Activated T-helper 1 cell treated with anti-CD3 and anti-CD28 coated beads, Interleukin-12 subunit alpha, Interleukin-12 subunit beta, Interleukin-2, Interleukin-4 antibody, amounts not matched to agents 30 ng/mL and 10 ng/mL and 1 ng/mL, durations not matched to agents 14 hours and 24 hours and 36 hours (primary cell): ENCODE results near the gene TAS2R41. TPM values are rescaled to one million over a fixed set of nuclear protein-coding genes. Genes with fewer than 3 reads are reported as not detected.

Source experiments
- DNase-seq: peaks from one replicate; pipeline ENCODE4 v3.0.0; 2021; ENCODE audit warnings: low spot score
- H3K27ac Mint-ChIP-seq: one replicate; pipeline ENCODE4 v1.8.0; 2021; ENCODE audit warnings: mild to moderate bottlenecking, mixed read lengths
- H3K27me3 Mint-ChIP-seq: one replicate; pipeline ENCODE4 v1.8.0; 2022; ENCODE audit warnings: mild to moderate bottlenecking, moderate library complexity, mixed read lengths; ENCODE audit not compliant: insufficient read depth
- H3K36me3 Mint-ChIP-seq: one replicate; pipeline ENCODE4 v1.8.0; 2021; ENCODE audit warnings: low read depth, mixed read lengths
- H3K4me1 Mint-ChIP-seq: one replicate; pipeline ENCODE4 v1.8.0; 2021; ENCODE audit warnings: low read depth, mixed read lengths
- H3K4me3 Mint-ChIP-seq: one replicate; pipeline ENCODE4 v1.8.0; 2021; ENCODE audit warnings: mild to moderate bottlenecking, moderate library complexity, mixed read lengths
- H3K9me3 Mint-ChIP-seq: one replicate; pipeline ENCODE4 v1.8.0; 2021; ENCODE audit warnings: mixed read lengths
- intact Hi-C: fragments of 100-400 bp; cut with micrococcal nuclease; formaldehyde crosslinking; loops from one replicate; pipeline ENCODE4 v1.15.1; 2024
- total RNA-seq: library from RNA; stranded (reverse); gene quantifications from 2 replicates; pipeline ENCODE4 v1.2.3, GENCODE V29; 2022

Gene TAS2R41
- total RNA-seq, 1 donor from 2014 or later = not detected

- Mint-ChIP-seq H3K27me3 (peaks cover 2% of the 10 kb centered on the region), H3K27ac (no peak overlapping the region), H3K9me3 (no peaks in the 10 kb centered on the region), H3K4me3 (no peak overlapping the region), H3K4me1 (peaks cover 19% of the 10 kb centered on the region), H3K36me3 (peaks cover 1% of the 10 kb centered on the region)
- DNase-seq = no peak
- intact Hi-C loops = no loop called here
Observed at GRCh38 chr7:143487566-143487965, 9.9 kb downstream of the TAS2R41 start.

DNA sequence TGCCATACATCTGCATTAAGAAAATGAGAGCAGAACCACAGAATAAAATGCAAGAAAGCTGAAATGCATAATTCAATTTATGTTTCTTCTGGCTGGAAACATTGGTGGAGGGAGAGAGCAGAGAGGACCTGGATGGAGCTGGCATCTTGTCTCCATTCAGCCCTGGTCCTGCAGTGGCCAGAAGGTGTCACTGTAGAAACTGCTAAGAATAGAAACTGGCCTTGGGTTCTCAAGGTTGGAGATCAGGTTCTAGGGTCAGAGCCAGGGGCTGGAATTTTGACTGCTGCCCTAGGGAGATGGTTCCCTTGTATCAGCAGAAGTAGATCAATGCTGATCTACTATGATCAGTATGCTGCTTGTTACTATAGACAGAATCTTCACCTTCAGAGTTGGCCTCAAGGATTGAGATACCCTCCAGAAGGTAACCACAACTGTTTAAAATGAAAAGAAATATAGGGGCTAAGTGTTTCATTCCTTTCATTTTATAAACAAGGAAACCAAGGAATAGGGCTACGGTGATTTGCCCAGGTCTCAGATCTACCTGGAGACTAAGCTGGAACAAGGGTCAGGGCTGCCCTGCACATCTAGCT, 13.1 kb downstream of the TAS2R41 start:
- Mint-ChIP-seq H3K4me3 (no peak overlapping the region), H3K36me3 (peaks cover 2% of the 10 kb centered on the region), H3K27ac (no peak overlapping the region), H3K9me3 (no peaks in the 10 kb centered on the region), H3K27me3 (peaks cover 2% of the 10 kb centered on the region), H3K4me1 (peaks cover 34% of the 10 kb centered on the region)
- DNase-seq = no peak
- intact Hi-C loops = loop anchor here (1.0 to 5.0 kb wide), 2 partner anchors 109 to 636 kb away; partner anchors contain the start of gene ZYX

DNA sequence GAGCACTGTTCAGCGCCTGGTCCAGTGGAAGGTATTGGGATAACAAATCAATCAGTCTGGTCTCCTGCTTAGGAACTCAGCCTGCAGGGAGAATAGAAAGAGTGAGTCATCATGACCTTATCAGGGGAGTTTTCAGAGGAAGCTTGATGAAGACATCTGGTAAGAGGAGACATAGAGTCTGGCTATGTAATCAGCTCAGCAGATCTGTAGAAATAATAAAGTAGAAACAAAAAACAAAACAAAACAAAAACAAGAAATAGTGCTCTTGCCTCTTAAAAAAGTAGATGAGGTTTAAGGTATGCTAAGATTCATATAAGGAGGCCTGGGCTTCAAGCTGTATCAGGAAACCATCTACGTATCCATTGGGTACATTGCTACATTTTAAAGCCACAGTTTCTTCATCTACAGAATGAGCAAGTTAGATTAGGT, 14.4 kb downstream of the TAS2R41 start:
- intact Hi-C loops = loop anchor here (5.0 kb wide), 1 partner anchor 110 kb away; the partner anchor contains the start of gene ZYX
- H3K27ac Mint-ChIP-seq = peak overlapping the region; percentile 29

GRCh38 chr7:143492799-143493739, 15.4 kb downstream of the TAS2R41 start:
- no peaks in the 10 kb centered on the region for H3K9me3 Mint-ChIP-seq
- no peak overlapping the region for H3K4me3 Mint-ChIP-seq
- intact Hi-C loops = loop anchor here (5.0 kb wide), 1 partner anchor 111 kb away; the partner anchor contains the start of gene ZYX
- DNase-seq = no peak
- H3K27me3 Mint-ChIP-seq = peaks cover 2% of the 10 kb centered on the region
- peaks cover 2% of the 10 kb centered on the region for H3K36me3 Mint-ChIP-seq
- no peak overlapping the region for H3K27ac Mint-ChIP-seq
- peaks cover 34% of the 10 kb centered on the region for H3K4me1 Mint-ChIP-seq

More for the DNA sequence above, 14.4 kb downstream of the TAS2R41 start:
- no peak overlapping the region for H3K4me3 Mint-ChIP-seq
- peaks cover 34% of the 10 kb centered on the region for H3K4me1 Mint-ChIP-seq
- H3K9me3 Mint-ChIP-seq = no peaks in the 10 kb centered on the region
- H3K36me3 Mint-ChIP-seq = peaks cover 2% of the 10 kb centered on the region
- H3K27me3 Mint-ChIP-seq = peaks cover 2% of the 10 kb centered on the region
- DNase-seq = no peak

GRCh38 chr7:143493751-143494150, 16.1 kb downstream of the TAS2R41 start:
- no peak overlapping the region for H3K4me3 Mint-ChIP-seq
- no peak for DNase-seq
- intact Hi-C loops = loop anchor here (5.0 kb wide), 1 partner anchor 111 kb away; the partner anchor contains the start of gene ZYX

DNA sequence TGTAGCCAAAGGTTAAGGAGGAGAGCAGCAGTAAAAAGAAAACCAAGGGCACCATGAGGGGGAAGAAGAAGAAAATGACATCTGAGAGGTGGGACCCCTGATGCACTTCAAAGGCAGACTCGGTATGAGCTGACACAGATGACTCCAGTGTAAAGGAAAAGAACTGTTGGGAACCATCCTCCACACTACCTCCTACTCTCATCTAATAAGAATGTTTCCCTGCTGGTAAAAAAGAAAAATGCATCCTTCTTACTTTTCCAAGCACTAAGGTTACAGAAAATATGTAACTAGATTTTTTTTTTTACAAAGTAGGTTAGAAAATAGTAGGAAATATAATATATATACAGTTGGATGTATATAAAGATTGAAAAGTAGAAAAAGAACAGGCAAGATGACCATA, 16.9 kb downstream of the TAS2R41 start:
- DNase-seq = no peak
- H3K9me3 Mint-ChIP-seq = no peaks in the 10 kb centered on the region
- peaks cover 2% of the 10 kb centered on the region for H3K36me3 Mint-ChIP-seq
- H3K27me3 Mint-ChIP-seq = no peaks in the 10 kb centered on the region
- intact Hi-C loops = loop anchor here (5.0 kb wide), 1 partner anchor 112 kb away; the partner anchor contains the start of gene ZYX
- H3K27ac Mint-ChIP-seq = no peak overlapping the region
- peaks cover 34% of the 10 kb centered on the region for H3K4me1 Mint-ChIP-seq
- H3K4me3 Mint-ChIP-seq = no peak overlapping the region

More at GRCh38 chr7:143493751-143494150, 16.1 kb downstream of the TAS2R41 start:
- no peaks in the 10 kb centered on the region for H3K9me3 Mint-ChIP-seq
- H3K27ac Mint-ChIP-seq = no peak overlapping the region
- peaks cover 2% of the 10 kb centered on the region for H3K27me3 Mint-ChIP-seq
- H3K4me1 Mint-ChIP-seq = peaks cover 34% of the 10 kb centered on the region
- H3K36me3 Mint-ChIP-seq = peaks cover 2% of the 10 kb centered on the region

DNA sequence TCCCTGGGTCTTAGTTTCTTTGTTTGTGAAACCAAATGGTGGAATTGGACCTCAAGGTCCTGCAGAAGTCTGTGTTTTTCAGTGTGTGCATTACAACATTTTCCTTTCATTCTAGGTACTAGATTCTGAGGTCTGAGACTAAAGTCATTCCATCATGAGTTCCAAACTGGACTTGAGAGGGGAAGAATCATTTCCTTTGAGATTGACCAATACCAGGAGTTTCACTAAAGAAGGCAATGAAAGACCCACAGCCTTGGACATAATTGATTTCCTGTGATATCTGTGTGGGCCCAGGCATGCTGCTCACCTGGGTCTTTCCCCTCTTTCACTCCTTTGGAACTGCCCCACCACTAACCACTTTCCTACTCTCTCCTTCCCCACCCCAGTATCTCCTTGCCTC, 18.2 kb downstream of the TAS2R41 start:
- H3K4me3 Mint-ChIP-seq = no peak overlapping the region

DNA sequence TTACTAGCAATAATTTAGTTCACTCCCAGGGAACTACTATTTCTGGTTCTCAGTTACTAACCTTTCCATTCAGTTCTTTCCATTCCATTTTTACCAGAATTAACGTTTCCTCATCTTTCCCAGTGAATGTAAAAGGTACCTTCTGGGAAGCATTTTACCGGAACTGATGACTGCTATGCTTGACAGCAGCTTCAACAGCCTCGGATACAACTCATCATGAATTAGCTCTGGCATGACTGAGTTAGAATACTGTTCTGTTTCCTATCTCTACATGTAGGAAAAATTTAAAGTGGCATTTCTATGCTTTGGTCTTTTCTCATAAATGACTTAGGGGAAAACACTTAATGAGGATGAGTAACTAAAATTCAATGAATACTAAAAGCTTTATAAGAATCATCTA, 18.6 kb downstream of the TAS2R41 start:
- no peak overlapping the region for H3K4me3 Mint-ChIP-seq
- no peak overlapping the region for H3K27ac Mint-ChIP-seq
- no peaks in the 10 kb centered on the region for H3K27me3 Mint-ChIP-seq
- peaks cover 28% of the 10 kb centered on the region for H3K4me1 Mint-ChIP-seq
- peaks cover 2% of the 10 kb centered on the region for H3K36me3 Mint-ChIP-seq
- H3K9me3 Mint-ChIP-seq = no peaks in the 10 kb centered on the region
- DNase-seq = no peak
- intact Hi-C loops = no loop called here

More for the DNA sequence above, 18.2 kb downstream of the TAS2R41 start:
- Mint-ChIP-seq H3K36me3 (peaks cover 2% of the 10 kb centered on the region), H3K9me3 (no peaks in the 10 kb centered on the region), H3K27me3 (no peaks in the 10 kb centered on the region), H3K27ac (no peak overlapping the region), H3K4me1 (peaks cover 32% of the 10 kb centered on the region)
- no peak for DNase-seq
- intact Hi-C loops = no loop called here

GRCh38 chr7:143497008-143497795, 19.5 kb downstream of the TAS2R41 start:
- peaks cover 19% of the 10 kb centered on the region for H3K4me1 Mint-ChIP-seq
- DNase-seq = no peak
- peaks cover 2% of the 10 kb centered on the region for H3K36me3 Mint-ChIP-seq
- H3K4me3 Mint-ChIP-seq = no peak overlapping the region
- intact Hi-C loops = no loop called here
- H3K27me3 Mint-ChIP-seq = peaks cover 2% of the 10 kb centered on the region
- no peaks in the 10 kb centered on the region for H3K9me3 Mint-ChIP-seq
- no peak overlapping the region for H3K27ac Mint-ChIP-seq

DNA sequence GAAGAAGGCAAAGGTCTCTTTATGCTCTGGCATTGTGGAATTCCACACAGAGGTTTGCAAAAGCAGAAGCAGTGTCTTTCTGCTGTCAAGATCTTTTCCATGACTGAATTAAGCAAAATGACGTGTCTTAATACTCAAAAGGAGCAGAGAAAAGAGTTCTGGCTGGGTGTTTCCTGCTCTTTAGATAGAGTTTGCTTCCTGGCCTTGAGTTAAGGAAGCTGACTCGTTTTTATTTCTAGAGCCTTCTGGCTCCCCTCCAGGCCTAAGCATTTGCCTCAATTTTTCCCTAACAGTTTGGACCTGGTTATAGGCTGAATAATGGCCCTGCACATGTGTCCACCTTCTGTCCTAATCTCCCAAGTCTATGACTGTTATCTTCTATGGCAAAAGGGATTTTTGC, 21.6 kb downstream of the TAS2R41 start:
- no peak overlapping the region for H3K27ac Mint-ChIP-seq
- intact Hi-C loops = no loop called here
- no peaks in the 10 kb centered on the region for H3K9me3 Mint-ChIP-seq

DNA sequence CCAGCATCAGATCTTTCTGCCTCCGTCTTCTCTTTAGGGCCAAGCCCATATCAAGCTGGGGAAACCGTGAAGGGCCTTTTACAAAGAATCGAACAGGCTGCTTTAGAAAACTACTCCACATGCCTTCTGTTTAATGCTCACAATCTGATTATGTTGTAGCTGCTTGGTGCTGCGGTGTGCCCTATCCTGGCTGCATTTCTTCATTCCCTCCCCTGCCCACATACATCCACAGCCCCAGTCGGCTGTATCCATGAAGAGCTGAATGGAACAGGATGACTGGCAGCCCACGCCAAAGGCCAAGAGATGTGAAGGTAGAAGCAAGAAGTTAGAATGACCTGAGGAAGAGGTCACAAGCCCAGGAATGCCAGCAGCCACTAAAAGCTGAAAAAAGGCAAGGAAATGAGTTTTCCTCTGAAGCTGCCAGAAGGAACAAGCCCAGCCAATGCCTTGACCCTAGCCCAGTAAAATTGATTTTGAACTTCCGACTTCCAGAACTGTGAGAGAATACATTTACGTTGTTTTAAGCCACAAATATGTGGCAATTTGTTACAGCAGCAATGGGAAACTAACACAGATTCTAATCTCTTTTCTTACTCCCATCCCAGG, 22.2 kb downstream of the TAS2R41 start:
- Mint-ChIP-seq H3K4me1 (no peaks in the 10 kb centered on the region), H3K27ac (no peak overlapping the region), H3K36me3 (no peaks in the 10 kb centered on the region), H3K4me3 (no peak overlapping the region), H3K27me3 (peaks cover 2% of the 10 kb centered on the region), H3K9me3 (no peaks in the 10 kb centered on the region)
- DNase-seq = no peak
- intact Hi-C loops = no loop called here

More for the DNA sequence above, 21.6 kb downstream of the TAS2R41 start:
- H3K4me1 Mint-ChIP-seq = peaks cover 2% of the 10 kb centered on the region
- peaks cover 2% of the 10 kb centered on the region for H3K27me3 Mint-ChIP-seq
- no peaks in the 10 kb centered on the region for H3K36me3 Mint-ChIP-seq
- DNase-seq = no peak
- no peak overlapping the region for H3K4me3 Mint-ChIP-seq

DNA sequence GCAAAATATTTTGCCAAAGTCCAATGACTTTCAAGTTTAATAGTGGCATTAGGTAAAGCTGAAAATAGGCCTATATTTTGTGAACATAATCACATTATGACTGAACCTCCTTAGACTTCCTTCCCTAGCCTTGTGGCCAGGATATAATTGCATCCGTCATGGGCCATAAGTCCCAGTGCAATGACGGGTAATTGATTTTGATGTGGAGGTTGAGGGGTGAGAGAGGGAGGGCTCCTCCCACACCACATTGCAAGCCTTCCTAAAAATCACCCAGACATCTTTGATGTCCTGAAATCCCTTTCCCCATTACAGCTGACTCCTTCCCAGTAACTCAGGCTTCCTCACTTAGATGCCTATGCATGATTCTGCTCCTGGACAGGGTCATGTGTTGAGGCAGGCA, 25.6 kb downstream of the TAS2R41 start:
- H3K4me3 Mint-ChIP-seq = no peak overlapping the region
- peaks cover 3% of the 10 kb centered on the region for H3K9me3 Mint-ChIP-seq
- peaks cover 9% of the 10 kb centered on the region for H3K4me1 Mint-ChIP-seq
- H3K36me3 Mint-ChIP-seq = no peaks in the 10 kb centered on the region
- H3K27ac Mint-ChIP-seq = no peak overlapping the region
- no peak for DNase-seq
- intact Hi-C loops = no loop called here
- peaks cover 5% of the 10 kb centered on the region for H3K27me3 Mint-ChIP-seq
